DMS114 treated with DMSO at 0.1 percent for 48 hours (cell line): ENCODE measurements around the gene TUBA3E.
"Not testable (repeated sequence)": the region's sequence is repeated elsewhere in the genome, so short reads cannot be mapped to it uniquely, and the experiment has no call there.

Experiments
- DNase-seq: peaks from one replicate; lab custom pipeline; 2025; ENCODE audit not compliant: unreplicated experiment; lab: John Stamatoyannopoulos, UW

TUBA3E gene

DNA sequence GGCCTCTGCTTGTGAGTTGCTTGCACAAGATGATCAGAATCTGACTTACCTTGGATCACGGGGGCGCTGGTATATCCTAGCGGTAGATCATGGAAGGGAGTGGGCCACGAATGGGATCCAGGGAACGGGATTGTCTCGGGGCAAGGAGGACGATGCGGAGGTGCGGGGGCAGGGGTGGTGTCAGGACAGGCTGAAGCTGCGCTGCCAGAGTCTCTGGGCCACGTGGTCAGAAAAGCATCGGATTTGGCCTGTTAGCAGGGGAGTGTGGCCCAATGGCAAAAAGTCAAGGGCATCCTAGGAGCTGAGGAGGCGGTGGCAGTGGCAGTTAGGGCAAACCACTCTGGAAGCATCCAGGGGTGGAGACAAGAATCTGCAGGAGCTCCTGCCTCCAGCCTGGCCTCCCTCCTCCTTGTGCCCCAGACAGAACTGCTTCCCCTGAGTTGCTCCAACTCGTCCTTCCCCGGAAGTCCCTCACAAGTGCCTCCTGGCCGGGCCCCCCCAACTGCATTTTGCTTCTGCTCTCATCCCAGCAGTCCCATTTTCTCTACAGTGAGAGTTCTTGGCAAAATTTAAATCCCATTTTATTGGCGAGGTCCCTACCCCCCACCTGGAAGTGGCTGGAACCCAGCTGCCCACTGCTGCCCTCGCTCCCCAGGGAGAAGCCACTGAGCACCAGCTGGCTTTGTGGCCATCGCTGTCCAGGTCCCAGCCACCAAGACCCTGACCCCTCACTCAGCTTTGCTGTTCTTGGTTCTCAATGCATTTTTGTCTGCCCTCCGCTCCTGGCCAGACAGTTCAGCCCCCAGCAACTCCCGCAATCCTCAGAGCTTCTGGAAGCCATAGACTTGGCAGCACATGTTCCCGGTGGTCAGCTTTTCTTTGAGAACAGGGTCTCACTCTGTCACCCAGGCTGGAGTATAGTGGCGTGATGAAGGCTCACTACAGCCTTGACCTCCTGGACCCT is 47.8 kb downstream of the TUBA3E start:
- no peak for DNase-seq

DNA sequence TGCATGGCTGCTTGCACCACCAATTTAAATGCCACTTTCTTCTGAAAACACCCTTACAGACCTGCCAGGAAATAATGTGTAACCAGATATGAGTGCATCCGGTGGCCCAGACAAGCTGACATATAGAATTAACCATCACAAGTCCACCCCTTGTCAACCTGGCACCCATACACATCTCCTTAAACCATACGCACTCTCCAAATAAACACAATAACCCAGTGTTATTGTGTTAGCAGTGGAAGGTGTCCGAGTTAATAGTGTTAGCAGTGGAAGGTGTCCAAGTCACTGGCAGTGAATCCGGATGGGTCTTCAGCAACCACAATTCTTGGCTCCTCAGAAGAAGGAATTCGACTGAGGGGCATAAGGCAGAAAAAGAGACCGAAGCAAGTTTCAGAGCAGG is 49.7 kb downstream of the TUBA3E start:
- not testable (repeated sequence) for DNase-seq

DNA sequence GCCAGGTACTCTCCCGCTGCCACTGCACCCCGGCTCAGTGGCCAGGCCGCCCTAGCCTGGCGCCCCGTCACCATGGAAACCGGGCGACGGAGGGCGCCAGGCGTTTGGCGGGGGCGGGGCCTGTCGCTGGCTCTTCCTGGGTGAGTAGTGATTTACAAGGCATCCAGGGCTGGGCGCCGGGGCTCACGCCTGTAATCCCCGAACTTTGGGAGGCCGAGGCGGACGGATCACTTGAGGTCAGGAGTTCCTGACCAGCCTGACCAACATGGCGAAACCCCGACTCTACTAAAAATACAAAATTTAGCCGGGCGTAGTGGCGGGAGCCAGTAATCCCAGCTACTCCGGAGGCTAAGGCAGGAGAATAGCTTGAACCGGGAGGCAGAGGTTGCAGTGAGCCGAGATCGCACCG is 53.2 kb downstream of the TUBA3E start, which contains the start of gene CCDC74B:
CCDC74B (minus strand) TSS at position 107 of the 409 bp plus-strand sequence. CDS start 116 bp downstream, outside the sequence.
- peak; percentile 3 for DNase-seq

DNA sequence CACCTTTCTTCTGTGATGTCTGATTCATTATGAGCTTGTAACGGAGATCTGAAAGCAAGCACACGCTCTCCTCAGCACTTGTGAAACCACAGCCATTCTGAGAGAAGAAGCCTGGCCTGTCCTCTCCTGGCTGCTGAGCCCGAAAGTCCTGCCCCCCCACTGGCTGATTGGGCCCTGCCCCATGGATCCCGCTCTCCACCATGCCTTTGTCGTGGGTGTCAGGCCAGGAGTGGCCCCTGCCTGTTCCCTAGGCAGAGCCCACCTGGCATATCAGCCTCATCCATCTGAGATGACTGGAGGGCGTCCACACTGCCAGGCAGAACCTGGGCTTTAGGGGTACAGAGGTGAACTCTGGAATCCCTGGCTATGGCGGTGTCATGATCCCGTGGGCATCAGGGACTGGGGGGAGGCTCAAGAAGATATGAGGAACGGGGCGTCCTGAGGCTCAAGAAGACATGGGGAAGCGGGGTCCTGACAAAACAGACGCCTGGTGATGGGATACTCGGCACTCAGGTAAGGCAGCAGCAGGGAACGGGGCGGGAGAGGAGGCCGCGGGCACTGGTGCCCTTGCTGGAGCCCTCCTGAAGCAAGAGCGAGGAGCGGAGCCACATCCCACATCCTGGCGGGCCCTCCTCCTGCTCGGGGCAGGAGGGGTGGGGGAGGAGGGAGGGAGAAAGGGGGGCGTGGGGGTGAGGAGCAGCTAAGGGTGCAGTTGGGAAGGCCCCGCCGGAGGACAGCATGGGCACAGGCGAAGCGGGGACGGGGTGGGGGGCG is 54.8 kb downstream of the TUBA3E start:
- DNase-seq, result not testable (repeated sequence)

DNA sequence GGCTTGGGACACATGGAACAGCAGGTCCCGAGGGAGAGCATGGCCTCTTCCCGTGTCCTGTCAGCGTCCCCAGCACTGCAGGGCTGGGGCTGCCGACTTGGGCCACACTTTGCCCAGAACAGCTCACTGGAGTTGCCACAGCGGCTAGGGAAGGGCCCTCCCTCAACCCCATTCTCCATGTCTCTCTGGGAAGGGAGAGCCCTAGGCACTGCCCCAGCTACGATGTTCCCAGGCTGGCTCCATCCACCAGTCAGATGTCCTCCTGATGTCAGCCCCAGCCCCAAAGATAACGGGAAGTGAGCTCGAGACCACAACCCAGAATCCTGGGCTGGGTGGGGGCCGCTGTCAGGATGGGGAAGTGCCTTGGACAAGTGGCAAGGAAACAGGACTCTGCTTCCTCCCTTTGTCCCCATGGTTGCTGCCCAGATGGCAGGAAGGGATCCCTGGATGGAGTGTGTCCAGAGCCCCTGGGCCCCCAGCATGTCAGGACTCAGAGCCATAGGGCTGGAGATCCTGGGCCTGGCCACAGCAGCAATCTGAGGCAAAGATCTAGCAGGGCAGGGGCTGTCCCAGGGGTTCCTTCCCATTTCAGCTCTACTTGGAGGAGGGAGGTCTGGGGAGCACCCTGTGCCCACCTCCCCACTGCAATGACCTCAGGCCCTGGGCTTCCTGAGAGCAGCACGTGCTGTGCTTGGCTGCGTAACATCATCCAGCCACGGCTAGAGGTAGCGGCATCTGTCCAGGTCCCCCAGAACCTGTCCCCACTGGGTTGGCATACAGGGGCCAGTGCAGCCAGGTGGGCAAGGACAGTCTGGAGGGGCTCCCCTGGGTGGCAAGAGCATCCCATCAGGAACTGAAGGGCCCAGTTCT is 55.6 kb downstream of the TUBA3E start:
- not testable (repeated sequence) for DNase-seq
